WTC11 (cell line): Measurements from ENCODE around the gene TTC4. TPM values are rescaled to one million over a fixed set of nuclear protein-coding genes. Genes with fewer than 3 reads are reported as not detected.

ENCODE experiments used
- ATAC-seq: fragments of 200-7000 bp; cut with Tn5 transposase; 2 replicates; pipeline ENCODE4 v1.10.0; 2021; ENCODE audit warnings: mild to moderate bottlenecking, moderate library complexity
- CTCF ChIA-PET: fragments of 300-600 bp; sonication (Branson Sonifier 250); formaldehyde crosslinking; loops from one replicate; lab custom pipeline; 2021; ENCODE audit warnings: antibody characterized with exemption; lab: Charles Lee
- POLR2A ChIA-PET: fragments of 350-600 bp; sonication (Branson Sonifier 250); formaldehyde crosslinking; loops from one replicate; lab custom pipeline; 2021; ENCODE audit warnings: antibody characterized with exemption; lab: Charles Lee
- DNase-seq: peaks from one replicate; pipeline ENCODE4 v3.0.0; 2021; ENCODE audit warnings: low spot score
- H3K27ac Mint-ChIP-seq: 2 replicates; pipeline ENCODE4 v1.8.0; 2021; ENCODE audit warnings: mixed read lengths
- H3K27me3 Mint-ChIP-seq: 2 replicates; pipeline ENCODE4 v1.8.0; 2021; ENCODE audit warnings: low read depth, mild to moderate bottlenecking, moderate library complexity, mixed read lengths
- H3K36me3 Mint-ChIP-seq: 2 replicates; pipeline ENCODE4 v1.8.0; 2021; ENCODE audit warnings: mixed read lengths
- H3K4me1 Mint-ChIP-seq: 2 replicates; pipeline ENCODE4 v1.8.0; 2022; ENCODE audit warnings: mixed read lengths
- H3K4me3 Mint-ChIP-seq: 2 replicates; pipeline ENCODE4 v1.8.0; 2021; ENCODE audit warnings: mild to moderate bottlenecking, moderate library complexity, mixed read lengths
- H3K9me3 Mint-ChIP-seq: 2 replicates; pipeline ENCODE4 v1.8.0; 2021; ENCODE audit warnings: mixed read lengths
- JAZF1 ChIP-seq: fragments of 250-450 bp; sonication (Bioruptor Pico); IDR thresholded peaks from 2 replicates; pipeline ENCODE4 v1.9.0; 2021; ENCODE audit warnings: moderate library complexity, mild to moderate bottlenecking, inconsistent platforms
- NR2C2 ChIP-seq: sonication (generic); formaldehyde crosslinking; IDR thresholded peaks from 2 replicates; pipeline ENCODE4 v1.8.0; 2022; ENCODE audit warnings: mild to moderate bottlenecking, missing genetic modification reagents
- NR3C1 ChIP-seq: sonication (generic); formaldehyde crosslinking; conservative IDR thresholded peaks from 2 replicates; pipeline ENCODE4 v1.8.1; 2023; ENCODE audit warnings: low read depth, mild to moderate bottlenecking, missing genetic modification reagents
- SP1 ChIP-seq: sonication (generic); formaldehyde crosslinking; conservative IDR thresholded peaks from 2 replicates; pipeline ENCODE4 v1.8.1; 2022; ENCODE audit warnings: missing genetic modification reagents
- TEAD1 ChIP-seq: sonication (generic); formaldehyde crosslinking; IDR thresholded peaks from 2 replicates; pipeline ENCODE4 v1.8.0; 2022; ENCODE audit warnings: mild to moderate bottlenecking, missing genetic modification reagents
- ZNF263 ChIP-seq: sonication (generic); formaldehyde crosslinking; IDR thresholded peaks from 2 replicates; pipeline ENCODE4 v1.8.1; 2022; ENCODE audit warnings: low read depth, mild to moderate bottlenecking, moderate library complexity, missing genetic modification reagents
- ZNF396 ChIP-seq: fragments of 250-450 bp; sonication (Bioruptor Pico); IDR thresholded peaks from 2 replicates; pipeline ENCODE4 v1.8.0; 2021; ENCODE audit warnings: mild to moderate bottlenecking, moderate library complexity, borderline replicate concordance
- ZNF416 ChIP-seq: fragments of 250-450 bp; sonication (Bioruptor Pico); IDR thresholded peaks from 2 replicates; pipeline ENCODE4 v1.9.0; 2021; ENCODE audit warnings: mild to moderate bottlenecking, inconsistent platforms
- total RNA-seq: library from RNA; stranded (reverse); gene quantifications from 3 replicates; pipeline ENCODE4 v1.2.3, GENCODE V29; 2021
- TF ChIP-seq, protein P1 (sequence below): sonication (generic); formaldehyde crosslinking; IDR thresholded peaks from 2 replicates; pipeline ENCODE4 v1.8.0; 2022; ENCODE audit warnings: mild to moderate bottlenecking, missing genetic modification reagents
- TF ChIP-seq, protein P2 (sequence below): sonication (generic); formaldehyde crosslinking; conservative IDR thresholded peaks from 2 replicates; pipeline ENCODE4 v1.8.1; 2023; ENCODE audit warnings: mild to moderate bottlenecking, low read depth, missing genetic modification reagents, moderate library complexity
- TF ChIP-seq, protein P3 (sequence below): fragments of 200-600 bp; IDR thresholded peaks from 2 replicates; pipeline ENCODE4 v1.8.0; 2022; ENCODE audit warnings: antibody characterized with exemption
- TF ChIP-seq, protein P4 (sequence below): sonication (generic); formaldehyde crosslinking; IDR thresholded peaks from 2 replicates; pipeline ENCODE4 v1.8.0; 2023; ENCODE audit warnings: mild to moderate bottlenecking, missing genetic modification reagents
- TF ChIP-seq, protein P5 (sequence below): fragments of 250-450 bp; sonication (Bioruptor Pico); IDR thresholded peaks from 2 replicates; pipeline ENCODE4 v1.9.0; 2021; ENCODE audit warnings: mild to moderate bottlenecking, borderline replicate concordance
- TF ChIP-seq, protein P6 (sequence below): sonication (generic); formaldehyde crosslinking; IDR thresholded peaks from 2 replicates; pipeline ENCODE4 v1.8.0; 2023; ENCODE audit warnings: missing genetic modification reagents, mild to moderate bottlenecking, borderline replicate concordance
- TF ChIP-seq, protein P7 (sequence below): sonication (generic); formaldehyde crosslinking; IDR thresholded peaks from 2 replicates; pipeline ENCODE4 v1.8.0; 2023; ENCODE audit warnings: missing genetic modification reagents
- TF ChIP-seq, protein P8 (sequence below): fragments of 250-450 bp; sonication (Bioruptor Pico); IDR thresholded peaks from 2 replicates; pipeline ENCODE4 v2.1.2; 2022; ENCODE audit warnings: mild to moderate bottlenecking, moderate library complexity

The TTC4 gene
- total RNA-seq, 1 experiment from 2014 or later = 18.8 TPM

DNA sequence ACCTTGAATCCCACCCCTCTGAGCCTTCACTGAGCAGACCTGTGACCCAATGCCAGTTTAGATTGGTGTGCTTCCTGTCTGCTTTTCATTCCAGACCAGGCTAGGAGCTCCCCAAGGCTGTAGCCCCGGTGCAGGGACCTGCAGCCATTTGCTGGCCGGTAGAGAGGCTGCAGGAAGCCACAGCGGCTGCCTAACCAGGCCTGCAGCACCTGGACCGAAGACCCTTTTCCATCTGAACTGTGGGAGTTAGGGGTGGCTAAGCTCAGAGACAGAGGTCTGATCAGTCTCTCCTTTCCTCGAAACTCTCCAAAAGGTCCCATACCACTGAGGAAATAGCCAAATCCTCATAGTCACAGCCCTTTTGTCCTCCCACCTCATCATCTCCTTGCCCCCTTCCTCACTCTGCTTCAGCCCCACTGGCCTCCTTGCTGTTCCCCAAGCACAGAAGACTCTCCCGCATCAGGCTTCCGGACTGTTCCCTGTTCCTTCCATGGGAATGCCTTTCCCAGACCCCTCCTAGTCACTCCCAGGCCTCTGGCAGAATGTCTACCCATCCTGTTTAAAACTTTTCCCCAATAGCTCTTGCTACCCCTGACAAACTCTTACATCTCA is 674 bp upstream of the TTC4 start:
- DNase-seq (no peak), ATAC-seq (peak; percentile 5)
- peaks cover 22% of the 10 kb centered on the region for H3K27me3 Mint-ChIP-seq
- no peaks in the 10 kb centered on the region for H3K9me3 Mint-ChIP-seq
- ChIA-PET CTCF (interaction anchor here (1.1 to 2.7 kb wide), 2 partner anchors 77 to 86 kb away, joined by 8 to 10 read pairs; partner anchors contain the start of gene TTC22), POLR2A (no interaction called here)
- 0 out of 2 replicates have a peak overlapping the region, but pooled peaks have one; percentile 62 for H3K27ac Mint-ChIP-seq
- H3K4me1 Mint-ChIP-seq = peaks cover 14% of the 10 kb centered on the region
- H3K36me3 Mint-ChIP-seq = peaks cover 16% of the 10 kb centered on the region
- peak overlapping the region; percentile 92 for H3K4me3 Mint-ChIP-seq
- TF ChIP-seq, protein P1, sequence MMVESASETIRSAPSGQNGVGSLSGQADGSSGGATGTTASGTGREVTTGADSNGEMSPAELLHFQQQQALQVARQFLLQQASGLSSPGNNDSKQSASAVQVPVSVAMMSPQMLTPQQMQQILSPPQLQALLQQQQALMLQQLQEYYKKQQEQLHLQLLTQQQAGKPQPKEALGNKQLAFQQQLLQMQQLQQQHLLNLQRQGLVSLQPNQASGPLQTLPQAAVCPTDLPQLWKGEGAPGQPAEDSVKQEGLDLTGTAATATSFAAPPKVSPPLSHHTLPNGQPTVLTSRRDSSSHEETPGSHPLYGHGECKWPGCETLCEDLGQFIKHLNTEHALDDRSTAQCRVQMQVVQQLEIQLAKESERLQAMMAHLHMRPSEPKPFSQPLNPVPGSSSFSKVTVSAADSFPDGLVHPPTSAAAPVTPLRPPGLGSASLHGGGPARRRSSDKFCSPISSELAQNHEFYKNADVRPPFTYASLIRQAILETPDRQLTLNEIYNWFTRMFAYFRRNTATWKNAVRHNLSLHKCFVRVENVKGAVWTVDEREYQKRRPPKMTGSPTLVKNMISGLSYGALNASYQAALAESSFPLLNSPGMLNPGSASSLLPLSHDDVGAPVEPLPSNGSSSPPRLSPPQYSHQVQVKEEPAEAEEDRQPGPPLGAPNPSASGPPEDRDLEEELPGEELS (CRISPR knock-in tag) = no peak
- TF ChIP-seq ZNF416 (CRISPR knock-in tag) (no peak), ZNF263 (CRISPR knock-in tag) (no peak), SP1 (no peak), JAZF1 (CRISPR knock-in tag) (no peak), ZNF396 (no peak), TEAD1 (CRISPR knock-in tag) (no peak), NR2C2 (no peak), NR3C1 (CRISPR knock-in tag) (no peak)
- TF ChIP-seq, protein P2, sequence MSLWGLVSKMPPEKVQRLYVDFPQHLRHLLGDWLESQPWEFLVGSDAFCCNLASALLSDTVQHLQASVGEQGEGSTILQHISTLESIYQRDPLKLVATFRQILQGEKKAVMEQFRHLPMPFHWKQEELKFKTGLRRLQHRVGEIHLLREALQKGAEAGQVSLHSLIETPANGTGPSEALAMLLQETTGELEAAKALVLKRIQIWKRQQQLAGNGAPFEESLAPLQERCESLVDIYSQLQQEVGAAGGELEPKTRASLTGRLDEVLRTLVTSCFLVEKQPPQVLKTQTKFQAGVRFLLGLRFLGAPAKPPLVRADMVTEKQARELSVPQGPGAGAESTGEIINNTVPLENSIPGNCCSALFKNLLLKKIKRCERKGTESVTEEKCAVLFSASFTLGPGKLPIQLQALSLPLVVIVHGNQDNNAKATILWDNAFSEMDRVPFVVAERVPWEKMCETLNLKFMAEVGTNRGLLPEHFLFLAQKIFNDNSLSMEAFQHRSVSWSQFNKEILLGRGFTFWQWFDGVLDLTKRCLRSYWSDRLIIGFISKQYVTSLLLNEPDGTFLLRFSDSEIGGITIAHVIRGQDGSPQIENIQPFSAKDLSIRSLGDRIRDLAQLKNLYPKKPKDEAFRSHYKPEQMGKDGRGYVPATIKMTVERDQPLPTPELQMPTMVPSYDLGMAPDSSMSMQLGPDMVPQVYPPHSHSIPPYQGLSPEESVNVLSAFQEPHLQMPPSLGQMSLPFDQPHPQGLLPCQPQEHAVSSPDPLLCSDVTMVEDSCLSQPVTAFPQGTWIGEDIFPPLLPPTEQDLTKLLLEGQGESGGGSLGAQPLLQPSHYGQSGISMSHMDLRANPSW = no peak
- TF ChIP-seq, protein P3, sequence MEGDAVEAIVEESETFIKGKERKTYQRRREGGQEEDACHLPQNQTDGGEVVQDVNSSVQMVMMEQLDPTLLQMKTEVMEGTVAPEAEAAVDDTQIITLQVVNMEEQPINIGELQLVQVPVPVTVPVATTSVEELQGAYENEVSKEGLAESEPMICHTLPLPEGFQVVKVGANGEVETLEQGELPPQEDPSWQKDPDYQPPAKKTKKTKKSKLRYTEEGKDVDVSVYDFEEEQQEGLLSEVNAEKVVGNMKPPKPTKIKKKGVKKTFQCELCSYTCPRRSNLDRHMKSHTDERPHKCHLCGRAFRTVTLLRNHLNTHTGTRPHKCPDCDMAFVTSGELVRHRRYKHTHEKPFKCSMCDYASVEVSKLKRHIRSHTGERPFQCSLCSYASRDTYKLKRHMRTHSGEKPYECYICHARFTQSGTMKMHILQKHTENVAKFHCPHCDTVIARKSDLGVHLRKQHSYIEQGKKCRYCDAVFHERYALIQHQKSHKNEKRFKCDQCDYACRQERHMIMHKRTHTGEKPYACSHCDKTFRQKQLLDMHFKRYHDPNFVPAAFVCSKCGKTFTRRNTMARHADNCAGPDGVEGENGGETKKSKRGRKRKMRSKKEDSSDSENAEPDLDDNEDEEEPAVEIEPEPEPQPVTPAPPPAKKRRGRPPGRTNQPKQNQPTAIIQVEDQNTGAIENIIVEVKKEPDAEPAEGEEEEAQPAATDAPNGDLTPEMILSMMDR = no peak
- TF ChIP-seq, protein P4, sequence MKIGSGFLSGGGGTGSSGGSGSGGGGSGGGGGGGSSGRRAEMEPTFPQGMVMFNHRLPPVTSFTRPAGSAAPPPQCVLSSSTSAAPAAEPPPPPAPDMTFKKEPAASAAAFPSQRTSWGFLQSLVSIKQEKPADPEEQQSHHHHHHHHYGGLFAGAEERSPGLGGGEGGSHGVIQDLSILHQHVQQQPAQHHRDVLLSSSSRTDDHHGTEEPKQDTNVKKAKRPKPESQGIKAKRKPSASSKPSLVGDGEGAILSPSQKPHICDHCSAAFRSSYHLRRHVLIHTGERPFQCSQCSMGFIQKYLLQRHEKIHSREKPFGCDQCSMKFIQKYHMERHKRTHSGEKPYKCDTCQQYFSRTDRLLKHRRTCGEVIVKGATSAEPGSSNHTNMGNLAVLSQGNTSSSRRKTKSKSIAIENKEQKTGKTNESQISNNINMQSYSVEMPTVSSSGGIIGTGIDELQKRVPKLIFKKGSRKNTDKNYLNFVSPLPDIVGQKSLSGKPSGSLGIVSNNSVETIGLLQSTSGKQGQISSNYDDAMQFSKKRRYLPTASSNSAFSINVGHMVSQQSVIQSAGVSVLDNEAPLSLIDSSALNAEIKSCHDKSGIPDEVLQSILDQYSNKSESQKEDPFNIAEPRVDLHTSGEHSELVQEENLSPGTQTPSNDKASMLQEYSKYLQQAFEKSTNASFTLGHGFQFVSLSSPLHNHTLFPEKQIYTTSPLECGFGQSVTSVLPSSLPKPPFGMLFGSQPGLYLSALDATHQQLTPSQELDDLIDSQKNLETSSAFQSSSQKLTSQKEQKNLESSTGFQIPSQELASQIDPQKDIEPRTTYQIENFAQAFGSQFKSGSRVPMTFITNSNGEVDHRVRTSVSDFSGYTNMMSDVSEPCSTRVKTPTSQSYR = no peak
- TF ChIP-seq, protein P5, sequence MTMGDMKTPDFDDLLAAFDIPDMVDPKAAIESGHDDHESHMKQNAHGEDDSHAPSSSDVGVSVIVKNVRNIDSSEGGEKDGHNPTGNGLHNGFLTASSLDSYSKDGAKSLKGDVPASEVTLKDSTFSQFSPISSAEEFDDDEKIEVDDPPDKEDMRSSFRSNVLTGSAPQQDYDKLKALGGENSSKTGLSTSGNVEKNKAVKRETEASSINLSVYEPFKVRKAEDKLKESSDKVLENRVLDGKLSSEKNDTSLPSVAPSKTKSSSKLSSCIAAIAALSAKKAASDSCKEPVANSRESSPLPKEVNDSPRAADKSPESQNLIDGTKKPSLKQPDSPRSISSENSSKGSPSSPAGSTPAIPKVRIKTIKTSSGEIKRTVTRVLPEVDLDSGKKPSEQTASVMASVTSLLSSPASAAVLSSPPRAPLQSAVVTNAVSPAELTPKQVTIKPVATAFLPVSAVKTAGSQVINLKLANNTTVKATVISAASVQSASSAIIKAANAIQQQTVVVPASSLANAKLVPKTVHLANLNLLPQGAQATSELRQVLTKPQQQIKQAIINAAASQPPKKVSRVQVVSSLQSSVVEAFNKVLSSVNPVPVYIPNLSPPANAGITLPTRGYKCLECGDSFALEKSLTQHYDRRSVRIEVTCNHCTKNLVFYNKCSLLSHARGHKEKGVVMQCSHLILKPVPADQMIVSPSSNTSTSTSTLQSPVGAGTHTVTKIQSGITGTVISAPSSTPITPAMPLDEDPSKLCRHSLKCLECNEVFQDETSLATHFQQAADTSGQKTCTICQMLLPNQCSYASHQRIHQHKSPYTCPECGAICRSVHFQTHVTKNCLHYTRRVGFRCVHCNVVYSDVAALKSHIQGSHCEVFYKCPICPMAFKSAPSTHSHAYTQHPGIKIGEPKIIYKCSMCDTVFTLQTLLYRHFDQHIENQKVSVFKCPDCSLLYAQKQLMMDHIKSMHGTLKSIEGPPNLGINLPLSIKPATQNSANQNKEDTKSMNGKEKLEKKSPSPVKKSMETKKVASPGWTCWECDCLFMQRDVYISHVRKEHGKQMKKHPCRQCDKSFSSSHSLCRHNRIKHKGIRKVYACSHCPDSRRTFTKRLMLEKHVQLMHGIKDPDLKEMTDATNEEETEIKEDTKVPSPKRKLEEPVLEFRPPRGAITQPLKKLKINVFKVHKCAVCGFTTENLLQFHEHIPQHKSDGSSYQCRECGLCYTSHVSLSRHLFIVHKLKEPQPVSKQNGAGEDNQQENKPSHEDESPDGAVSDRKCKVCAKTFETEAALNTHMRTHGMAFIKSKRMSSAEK = no peak
- TF ChIP-seq, protein P6, sequence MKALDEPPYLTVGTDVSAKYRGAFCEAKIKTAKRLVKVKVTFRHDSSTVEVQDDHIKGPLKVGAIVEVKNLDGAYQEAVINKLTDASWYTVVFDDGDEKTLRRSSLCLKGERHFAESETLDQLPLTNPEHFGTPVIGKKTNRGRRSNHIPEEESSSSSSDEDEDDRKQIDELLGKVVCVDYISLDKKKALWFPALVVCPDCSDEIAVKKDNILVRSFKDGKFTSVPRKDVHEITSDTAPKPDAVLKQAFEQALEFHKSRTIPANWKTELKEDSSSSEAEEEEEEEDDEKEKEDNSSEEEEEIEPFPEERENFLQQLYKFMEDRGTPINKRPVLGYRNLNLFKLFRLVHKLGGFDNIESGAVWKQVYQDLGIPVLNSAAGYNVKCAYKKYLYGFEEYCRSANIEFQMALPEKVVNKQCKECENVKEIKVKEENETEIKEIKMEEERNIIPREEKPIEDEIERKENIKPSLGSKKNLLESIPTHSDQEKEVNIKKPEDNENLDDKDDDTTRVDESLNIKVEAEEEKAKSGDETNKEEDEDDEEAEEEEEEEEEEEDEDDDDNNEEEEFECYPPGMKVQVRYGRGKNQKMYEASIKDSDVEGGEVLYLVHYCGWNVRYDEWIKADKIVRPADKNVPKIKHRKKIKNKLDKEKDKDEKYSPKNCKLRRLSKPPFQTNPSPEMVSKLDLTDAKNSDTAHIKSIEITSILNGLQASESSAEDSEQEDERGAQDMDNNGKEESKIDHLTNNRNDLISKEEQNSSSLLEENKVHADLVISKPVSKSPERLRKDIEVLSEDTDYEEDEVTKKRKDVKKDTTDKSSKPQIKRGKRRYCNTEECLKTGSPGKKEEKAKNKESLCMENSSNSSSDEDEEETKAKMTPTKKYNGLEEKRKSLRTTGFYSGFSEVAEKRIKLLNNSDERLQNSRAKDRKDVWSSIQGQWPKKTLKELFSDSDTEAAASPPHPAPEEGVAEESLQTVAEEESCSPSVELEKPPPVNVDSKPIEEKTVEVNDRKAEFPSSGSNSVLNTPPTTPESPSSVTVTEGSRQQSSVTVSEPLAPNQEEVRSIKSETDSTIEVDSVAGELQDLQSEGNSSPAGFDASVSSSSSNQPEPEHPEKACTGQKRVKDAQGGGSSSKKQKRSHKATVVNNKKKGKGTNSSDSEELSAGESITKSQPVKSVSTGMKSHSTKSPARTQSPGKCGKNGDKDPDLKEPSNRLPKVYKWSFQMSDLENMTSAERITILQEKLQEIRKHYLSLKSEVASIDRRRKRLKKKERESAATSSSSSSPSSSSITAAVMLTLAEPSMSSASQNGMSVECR = no peak
- TF ChIP-seq, protein P7, sequence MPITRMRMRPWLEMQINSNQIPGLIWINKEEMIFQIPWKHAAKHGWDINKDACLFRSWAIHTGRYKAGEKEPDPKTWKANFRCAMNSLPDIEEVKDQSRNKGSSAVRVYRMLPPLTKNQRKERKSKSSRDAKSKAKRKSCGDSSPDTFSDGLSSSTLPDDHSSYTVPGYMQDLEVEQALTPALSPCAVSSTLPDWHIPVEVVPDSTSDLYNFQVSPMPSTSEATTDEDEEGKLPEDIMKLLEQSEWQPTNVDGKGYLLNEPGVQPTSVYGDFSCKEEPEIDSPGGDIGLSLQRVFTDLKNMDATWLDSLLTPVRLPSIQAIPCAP (CRISPR knock-in tag) = no peak
- TF ChIP-seq, protein P8, sequence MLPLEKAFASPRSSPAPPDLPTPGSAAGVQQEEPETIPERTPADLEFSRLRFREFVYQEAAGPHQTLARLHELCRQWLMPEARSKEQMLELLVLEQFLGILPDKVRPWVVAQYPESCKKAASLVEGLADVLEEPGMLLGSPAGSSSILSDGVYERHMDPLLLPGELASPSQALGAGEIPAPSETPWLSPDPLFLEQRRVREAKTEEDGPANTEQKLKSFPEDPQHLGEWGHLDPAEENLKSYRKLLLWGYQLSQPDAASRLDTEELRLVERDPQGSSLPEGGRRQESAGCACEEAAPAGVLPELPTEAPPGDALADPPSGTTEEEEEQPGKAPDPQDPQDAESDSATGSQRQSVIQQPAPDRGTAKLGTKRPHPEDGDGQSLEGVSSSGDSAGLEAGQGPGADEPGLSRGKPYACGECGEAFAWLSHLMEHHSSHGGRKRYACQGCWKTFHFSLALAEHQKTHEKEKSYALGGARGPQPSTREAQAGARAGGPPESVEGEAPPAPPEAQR = no peak
